AG09319 (cell line): ENCODE results near the gene CHD2.

ENCODE experiments used
- DNase-seq: peaks from one replicate; pipeline ENCODE4 v3.0.0-alpha.2; 2010; ENCODE audit warnings: low read depth; ENCODE audit errors: extremely low read depth
- CTCF ChIP-seq: IDR thresholded peaks from 2 replicates; pipeline ENCODE4 v1.5.1; 2011; ENCODE audit warnings: low read depth, mild to moderate bottlenecking, inconsistent platforms, low read length, moderate library complexity

The CHD2 gene

DNA sequence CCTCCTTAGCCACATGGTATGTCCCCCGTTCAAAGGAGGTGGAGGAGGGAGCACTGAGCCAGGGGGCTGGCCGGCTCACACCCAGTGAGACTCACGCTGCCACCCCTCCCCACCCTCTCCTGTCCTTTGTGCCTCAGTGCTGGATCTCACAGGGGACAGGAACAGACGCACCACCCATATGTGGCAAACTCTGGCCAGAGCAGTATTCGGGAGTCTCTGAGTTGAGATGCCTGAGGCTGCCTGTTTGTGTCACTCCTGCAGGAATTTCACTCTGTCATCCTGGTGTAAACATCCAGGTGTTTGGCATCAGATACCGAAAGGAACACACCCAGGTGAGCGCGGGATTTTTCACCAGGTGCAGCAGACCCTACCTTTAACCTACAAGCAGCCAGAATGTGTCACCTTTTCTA is 163.1 kb downstream of the CHD2 start:
- TF ChIP-seq CTCF = no peak
- no peak for DNase-seq

- DNase-seq = no peak
- TF ChIP-seq CTCF = no peak
These were observed 163.9 kb downstream of the CHD2 start for GRCh38 chr15:93063796-93064690.

GRCh38 chr15:93065641-93066045 is 165.5 kb downstream of the CHD2 start:
- no peak for TF ChIP-seq CTCF
- DNase-seq = no peak

DNA sequence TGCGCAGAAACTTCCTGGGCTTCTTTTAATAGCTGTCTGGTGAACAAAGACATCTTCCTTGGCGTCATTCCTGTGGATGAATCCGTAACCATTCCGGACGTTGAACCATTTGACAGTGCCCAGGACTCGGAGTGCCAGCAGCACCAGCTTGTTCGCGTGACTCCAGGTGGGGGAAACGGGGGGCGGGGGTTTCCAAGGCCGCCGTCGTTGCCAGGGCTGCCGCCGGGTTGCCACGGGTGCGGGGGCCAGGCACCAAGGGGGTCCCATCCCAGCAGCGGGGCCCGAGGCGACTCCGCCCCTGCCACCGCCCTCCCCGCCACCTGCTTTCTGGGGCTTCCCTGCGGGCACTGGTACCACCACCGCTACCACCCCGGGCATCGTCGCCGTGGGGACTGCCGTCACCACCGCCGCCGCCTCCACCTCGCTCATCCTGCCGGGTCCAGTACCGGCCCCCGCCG is 166.1 kb downstream of the CHD2 start:
- no peak for TF ChIP-seq CTCF
- DNase-seq = no peak

DNA sequence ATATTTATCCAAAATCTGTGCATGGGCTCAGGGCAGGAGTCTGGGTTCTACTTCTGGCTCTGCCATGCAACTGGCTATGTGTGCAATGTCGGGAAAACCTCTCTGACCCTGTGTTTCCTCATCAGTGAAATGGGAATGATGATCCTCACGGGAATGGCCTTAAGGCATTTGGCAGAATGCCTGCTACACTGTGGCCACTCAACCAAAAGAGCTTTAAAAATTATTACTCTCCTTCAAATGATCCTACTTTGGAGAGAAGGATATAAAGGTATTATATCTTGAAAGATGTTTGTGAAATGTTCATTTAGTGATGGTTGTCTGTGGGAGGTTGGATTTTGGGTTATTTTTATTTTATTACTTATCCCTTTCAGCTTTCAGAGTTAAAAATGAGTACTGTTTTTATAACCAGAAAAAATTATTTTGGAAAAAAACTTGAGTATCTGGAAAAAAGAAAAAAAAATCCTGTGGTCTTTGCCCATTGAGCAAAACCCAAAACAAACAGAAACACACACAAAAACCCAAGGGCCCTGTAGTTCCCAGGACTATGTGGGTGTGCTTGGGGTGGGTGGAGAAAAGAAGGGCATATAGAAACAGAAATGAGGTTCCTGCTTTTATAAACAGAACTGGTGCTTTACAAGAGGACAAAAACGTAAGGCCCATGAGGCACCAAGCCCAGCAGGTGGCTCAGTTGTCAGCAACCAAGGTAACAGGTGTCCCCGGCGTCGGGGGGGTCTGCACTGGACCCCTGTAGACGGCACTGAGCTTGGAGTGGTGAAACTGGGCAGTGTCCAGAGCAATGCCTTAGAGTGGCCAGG is 166.9 kb downstream of the CHD2 start:
- TF ChIP-seq CTCF = no peak
- DNase-seq = no peak

- no peak for TF ChIP-seq CTCF
These were observed 167.5 kb downstream of the CHD2 start for GRCh38 chr15:93067649-93068085.

More at GRCh38 chr15:93067649-93068085, 167.5 kb downstream of the CHD2 start:
- no peak for DNase-seq
